K562 (cell line): ENCODE measurements around the gene CEP85L. TPM values are rescaled to one million over a fixed set of nuclear protein-coding genes. Genes with fewer than 3 reads are reported as not detected.
A peak's percentile ranks its signal among the peaks of the same experiment; 100 is the strongest.

Experiments
- ATF1 ChIP-seq, 2 experiments: fragments of 450-650 bp in 1 of 2; IDR thresholded peaks; 2 replicates each; pipeline ENCODE4 v1.6.1; 2016; ENCODE audit warnings: missing compliant biosample characterization in 1 of 2, missing genetic modification characterization in 1 of 2
- ATF3 ChIP-seq, 2 experiments: fragments of 450-650 bp in 1 of 2; sonication (generic) in 1 of 2; formaldehyde crosslinking in 1 of 2; IDR thresholded peaks in 1 of 2; conservative IDR thresholded peaks in 1 of 2; 2 replicates each; pipeline versions ENCODE4 v1.6.1 to v1.8.1; 2016 to 2023; ENCODE audit warnings: mild to moderate bottlenecking in 2 of 2, moderate library complexity in 2 of 2, inconsistent platforms in 1 of 2, missing genetic modification reagents in 1 of 2
- DNMT1 ChIP-seq: fragments of 450-650 bp; IDR thresholded peaks from 2 replicates; pipeline ENCODE4 v1.6.1; 2016; ENCODE audit warnings: antibody characterized with exemption, mild to moderate bottlenecking
- GATAD2B ChIP-seq: fragments of 450-650 bp; IDR thresholded peaks from 2 replicates; pipeline ENCODE4 v1.6.1; 2017; ENCODE audit warnings: mild to moderate bottlenecking, borderline replicate concordance
- MXI1 ChIP-seq: IDR thresholded peaks from 2 replicates; pipeline ENCODE4 v1.6.1; 2011; ENCODE audit warnings: low read depth, mild to moderate bottlenecking, improper control_type of control experiment, low read length
- NCOA2 ChIP-seq, 2 experiments: fragments of 450-650 bp; IDR thresholded peaks; 2 replicates each; pipeline ENCODE4 v1.6.1; 2018; ENCODE audit warnings: mild to moderate bottlenecking in 2 of 2, moderate library complexity in 1 of 2; ENCODE audit not compliant: partially characterized antibody in 2 of 2
- PHB ChIP-seq: fragments of 250-450 bp; sonication (Bioruptor Pico); IDR thresholded peaks from 2 replicates; pipeline ENCODE4 v1.5.0; 2021
- PRDM10 ChIP-seq: fragments of 450-650 bp; IDR thresholded peaks from 2 replicates; pipeline ENCODE4 v1.6.1; 2018; ENCODE audit not compliant: partially characterized antibody
- PTBP1 ChIP-seq: fragments of 200-400 bp; formaldehyde crosslinking; IDR thresholded peaks from 2 replicates; pipeline ENCODE4 v1.6.1; 2017; ENCODE audit warnings: low read depth, low read length
- PTTG1 ChIP-seq: fragments of 450-650 bp; IDR thresholded peaks from 2 replicates; pipeline ENCODE4 v1.6.1; 2016; ENCODE audit warnings: low read depth, mild to moderate bottlenecking, missing genetic modification characterization, missing compliant biosample characterization
- SMARCA4 ChIP-seq: fragments of 450-650 bp; IDR thresholded peaks from 2 replicates; pipeline ENCODE4 v1.6.1; 2016
- YBX1 ChIP-seq: fragments of 450-650 bp; IDR thresholded peaks from 2 replicates; pipeline ENCODE4 v1.7.1; 2016; ENCODE audit warnings: mild to moderate bottlenecking
- ZBTB33 ChIP-seq: sonication (generic); formaldehyde crosslinking; IDR thresholded peaks from 2 replicates; pipeline ENCODE4 v1.8.1; 2023; ENCODE audit warnings: mild to moderate bottlenecking, missing genetic modification reagents
- ZNF12 ChIP-seq: sonication (generic); formaldehyde crosslinking; IDR thresholded peaks from 2 replicates; pipeline ENCODE4 v1.4.0; 2020; ENCODE audit warnings: mild to moderate bottlenecking, missing genetic modification reagents
- polyA plus RNA-seq, 8 experiments: library from polyadenylated mRNA; depleted of rRNA in 4 of 8; stranded (reverse) in 5 of 8; unstranded in 3 of 8; fragments of >200 nt; fragmentation: Nextera tagmentation in 2 of 8; fragmentation: Illumina TruSeq in 1 of 8; extraction: Ambion mirVana in 2 of 8; extraction: Trizol in 1 of 8; gene quantifications; 2 replicates each; pipeline versions ENCODE4 v1.2.1 to v1.2.3, GENCODE V29; 2011 to 2014; ENCODE audit warnings: inconsistent platforms in 1 of 8, missing spikeins in 1 of 8
- total RNA-seq, 7 experiments: library from RNA; depleted of rRNA in 6 of 7; stranded (reverse); fragments of >200 nt in 6 of 7; fragmentation: Illumina TruSeq in 2 of 7; extraction: Trizol in 2 of 7; gene quantifications; 2 replicates each; pipeline versions ENCODE4 v1.2.1 to v1.2.3, GENCODE V29; 2011 to 2021; ENCODE audit warnings: low replicate concordance in 1 of 7

Gene CEP85L
- total and polyA plus RNA-seq, 9 of the 15 experiments (the other 6 are each of a cell fraction or from before 2014, with no cell fraction given) = 4.5 to 15.8 (median 8.3) TPM

- TF ChIP-seq PHB (CRISPR knock-in tag) = no peak
- no peak for TF ChIP-seq PTBP1
- TF ChIP-seq DNMT1 = no peak
- TF ChIP-seq PRDM10 = peak; percentile 39
- TF ChIP-seq ZNF12 (CRISPR knock-in tag) = no peak
- no peak for TF ChIP-seq YBX1
- TF ChIP-seq ATF3 (IDR thresholded peaks at IDR 0.05) = peak; percentile 44; the same call in 1 of the 2 replicates
- TF ChIP-seq ATF3 (CRISPR knock-in tag; conservative IDR thresholded peaks at IDR 0.05) = no peak
- no peak for TF ChIP-seq ATF1 (CRISPR knock-in tag; IDR thresholded peaks at IDR 0.05)
- peak; percentile 36; the same call in 1 of the 2 replicates for TF ChIP-seq ATF1 (tag; IDR thresholded peaks at IDR 0.05)
- TF ChIP-seq GATAD2B = peak; percentile 91
- TF ChIP-seq NCOA2 (IDR thresholded peaks at IDR 0.05; ENCODE audit: partially characterized antibody in 2 of 2) = peak; percentile 22 to 55
- TF ChIP-seq ZBTB33 = no peak
- TF ChIP-seq SMARCA4 = peak; percentile 94
- no peak for TF ChIP-seq MXI1
- no peak for TF ChIP-seq PTTG1 (tag)
- TF ChIP-seq, all 486 proteins: peak for 66
Observed at GRCh38 chr6:118537574-118537973, 113.8 kb downstream of the CEP85L start (continued).
